OCI-LY7 (cell line): ENCODE measurements around the gene SPPL3. TPM values are rescaled to one million over a fixed set of nuclear protein-coding genes. Genes with fewer than 3 reads are reported as not detected.

Experiments
- BruUV-seq: library from RNA; stranded (reverse); fragments of 400-500 nt; replicated peaks from 2 replicates; lab custom pipeline; 2021; lab: Mats Ljungman, UMichigan
- CTCF ChIA-PET: fragments of 300-600 bp; sonication (Branson Sonifier 250); formaldehyde crosslinking; loops from one replicate; lab custom pipeline; 2022; ENCODE audit warnings: antibody characterized with exemption; ENCODE audit not compliant: unreplicated experiment; lab: Charles Lee
- POLR2A ChIA-PET: fragments of 300-600 bp; sonication (Branson Sonifier 250); formaldehyde crosslinking; loops from one replicate; lab custom pipeline; 2022; ENCODE audit warnings: antibody characterized with exemption; lab: Charles Lee
- DNase-seq: peaks from one replicate; pipeline ENCODE4 v3.0.0-alpha.2; 2015; ENCODE audit warnings: low spot score
- H2AFZ ChIP-seq: fragments of 200-600 bp; sonication (generic), shearing (Covaris generic); 2 replicates; pipeline ENCODE4 v1.6.1; 2014; ENCODE audit warnings: mild to moderate bottlenecking, antibody characterized with exemption, low read length, moderate library complexity
- H3K27ac ChIP-seq: fragments of 200-600 bp; sonication (generic); 2 replicates; pipeline ENCODE4 v1.5.1; 2014; ENCODE audit warnings: mixed run types, low read depth, mild to moderate bottlenecking, moderate library complexity, low read length, inconsistent platforms; ENCODE audit not compliant: poor library complexity, severe bottlenecking
- H3K36me3 ChIP-seq: fragments of 200-600 bp; sonication (generic); 2 replicates; pipeline ENCODE4 v1.6.1; 2014; ENCODE audit warnings: mild to moderate bottlenecking, antibody characterized with exemption, low read length, moderate library complexity, mixed read lengths; ENCODE audit not compliant: insufficient read depth
- H3K4me1 ChIP-seq: fragments of 200-600 bp; sonication (generic); 2 replicates; pipeline ENCODE4 v1.5.1; 2014; ENCODE audit warnings: mild to moderate bottlenecking, low read length; ENCODE audit not compliant: insufficient read depth, poor library complexity, severe bottlenecking
- H3K4me2 ChIP-seq: fragments of 200-600 bp; sonication (generic); 2 replicates; pipeline ENCODE4 v1.6.1; 2014; ENCODE audit warnings: mild to moderate bottlenecking, low read length
- H3K4me3 ChIP-seq: fragments of 200-600 bp; sonication (generic); 2 replicates; pipeline ENCODE4 v1.5.1; 2014; ENCODE audit warnings: mild to moderate bottlenecking, low read depth, low read length; ENCODE audit not compliant: poor library complexity, severe bottlenecking
- H3K79me2 ChIP-seq: fragments of 200-600 bp; sonication (generic); 2 replicates; pipeline ENCODE4 v1.6.1; 2016; ENCODE audit warnings: low read depth, mild to moderate bottlenecking, low read length, moderate library complexity, mixed read lengths; ENCODE audit not compliant: insufficient read depth
- H3K9me2 ChIP-seq: fragments of 200-600 bp; sonication (generic); 2 replicates; pipeline ENCODE4 v1.6.1; 2016; ENCODE audit warnings: mild to moderate bottlenecking, low read length, mixed read lengths; ENCODE audit not compliant: insufficient read depth
- H3K9me3 ChIP-seq: fragments of 200-600 bp; sonication (generic); 2 replicates; pipeline ENCODE4 v1.6.1; 2014; ENCODE audit warnings: mild to moderate bottlenecking, mixed run types, low read length, mixed read lengths
- H4K20me1 ChIP-seq: fragments of 200-600 bp; sonication (generic); 2 replicates; pipeline ENCODE4 v1.6.1; 2014; ENCODE audit warnings: mild to moderate bottlenecking, antibody characterized with exemption, low read length, moderate library complexity, mixed read lengths; ENCODE audit not compliant: insufficient read depth
- EZH2phosphoT487 ChIP-seq: fragments of 200-600 bp; sonication (generic); IDR thresholded peaks from 2 replicates; pipeline ENCODE4 v1.6.1; 2018; ENCODE audit warnings: low read depth, borderline replicate concordance, mild to moderate bottlenecking, mixed run types, antibody characterized with exemption, low read length, moderate library complexity, mixed read lengths
- intact Hi-C: fragments of 100-400 bp; cut with micrococcal nuclease; formaldehyde crosslinking; loops from one replicate; pipeline ENCODE4 v1.10.0; 2022; ENCODE audit not compliant: unreplicated experiment
- total RNA-seq, 2 experiments: library from RNA; depleted of rRNA in 1 of 2; stranded (reverse); fragments of >200 nt in 1 of 2; shearing (Covaris generic) in 1 of 2; gene quantifications; 2 replicates each; pipeline ENCODE4 v1.2.3, GENCODE V29; 2014 to 2022
- TF ChIP-seq, protein P1 (sequence below): fragments of 200-600 bp; sonication (generic); conservative IDR thresholded peaks from 2 replicates; pipeline ENCODE4 v1.5.1; 2014; ENCODE audit warnings: mild to moderate bottlenecking, antibody characterized with exemption, low read length, moderate library complexity, mixed read lengths

SPPL3 gene
- total RNA-seq, 2 experiments from 2014 or later, result 8.6 to 36.6 TPM

DNA sequence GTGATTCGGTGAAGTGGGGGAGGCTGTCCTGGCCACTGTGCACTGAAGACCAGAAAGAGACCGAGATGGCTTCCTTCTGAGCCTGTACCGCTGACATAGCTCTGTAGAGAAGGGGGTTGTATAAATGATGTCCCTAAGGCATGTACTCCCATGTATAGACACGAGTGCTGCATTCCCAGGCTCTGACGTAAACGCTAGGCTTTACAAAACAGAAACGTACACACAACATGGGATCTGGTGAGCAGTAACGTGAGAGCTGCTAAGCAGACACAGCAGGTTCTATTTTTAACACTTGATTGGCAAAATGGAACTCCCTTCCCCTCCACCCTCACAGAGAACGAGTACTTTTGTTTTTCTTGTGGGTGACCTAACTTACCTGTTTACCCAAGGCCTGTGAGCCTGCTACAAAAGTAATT lies 142.6 kb downstream of the SPPL3 start:
- Histone ChIP-seq H3K4me1 (peaks cover 42% of the 10 kb centered on the region), H4K20me1 (no peaks in the 10 kb centered on the region), H3K9me2 (no peaks in the 10 kb centered on the region), H3K79me2 (no peaks in the 10 kb centered on the region), H3K36me3 (peaks cover 31% of the 10 kb centered on the region), H3K9me3 (no peaks in the 10 kb centered on the region), H3K4me2 (no peak overlapping the region), H2AFZ (no peak overlapping the region), H3K27ac (no peak overlapping the region), H3K4me3 (no peak overlapping the region)
- intact Hi-C loops, result loop anchor here (10.0 kb wide), 1 partner anchor 143 kb away; the partner anchor contains the start of gene SPPL3
- ChIA-PET CTCF (no interaction called here), POLR2A (interaction anchor here (0.6 kb wide), 1 partner anchor 72 kb away, joined by 5 read pairs; no protein-coding TSS in a partner anchor)
- no peak for DNase-seq
- BruUV-seq, result no TSS peak
- TF ChIP-seq, protein P1, sequence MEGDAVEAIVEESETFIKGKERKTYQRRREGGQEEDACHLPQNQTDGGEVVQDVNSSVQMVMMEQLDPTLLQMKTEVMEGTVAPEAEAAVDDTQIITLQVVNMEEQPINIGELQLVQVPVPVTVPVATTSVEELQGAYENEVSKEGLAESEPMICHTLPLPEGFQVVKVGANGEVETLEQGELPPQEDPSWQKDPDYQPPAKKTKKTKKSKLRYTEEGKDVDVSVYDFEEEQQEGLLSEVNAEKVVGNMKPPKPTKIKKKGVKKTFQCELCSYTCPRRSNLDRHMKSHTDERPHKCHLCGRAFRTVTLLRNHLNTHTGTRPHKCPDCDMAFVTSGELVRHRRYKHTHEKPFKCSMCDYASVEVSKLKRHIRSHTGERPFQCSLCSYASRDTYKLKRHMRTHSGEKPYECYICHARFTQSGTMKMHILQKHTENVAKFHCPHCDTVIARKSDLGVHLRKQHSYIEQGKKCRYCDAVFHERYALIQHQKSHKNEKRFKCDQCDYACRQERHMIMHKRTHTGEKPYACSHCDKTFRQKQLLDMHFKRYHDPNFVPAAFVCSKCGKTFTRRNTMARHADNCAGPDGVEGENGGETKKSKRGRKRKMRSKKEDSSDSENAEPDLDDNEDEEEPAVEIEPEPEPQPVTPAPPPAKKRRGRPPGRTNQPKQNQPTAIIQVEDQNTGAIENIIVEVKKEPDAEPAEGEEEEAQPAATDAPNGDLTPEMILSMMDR, result no peak
- TF ChIP-seq EZH2phosphoT487, result no peak

DNA sequence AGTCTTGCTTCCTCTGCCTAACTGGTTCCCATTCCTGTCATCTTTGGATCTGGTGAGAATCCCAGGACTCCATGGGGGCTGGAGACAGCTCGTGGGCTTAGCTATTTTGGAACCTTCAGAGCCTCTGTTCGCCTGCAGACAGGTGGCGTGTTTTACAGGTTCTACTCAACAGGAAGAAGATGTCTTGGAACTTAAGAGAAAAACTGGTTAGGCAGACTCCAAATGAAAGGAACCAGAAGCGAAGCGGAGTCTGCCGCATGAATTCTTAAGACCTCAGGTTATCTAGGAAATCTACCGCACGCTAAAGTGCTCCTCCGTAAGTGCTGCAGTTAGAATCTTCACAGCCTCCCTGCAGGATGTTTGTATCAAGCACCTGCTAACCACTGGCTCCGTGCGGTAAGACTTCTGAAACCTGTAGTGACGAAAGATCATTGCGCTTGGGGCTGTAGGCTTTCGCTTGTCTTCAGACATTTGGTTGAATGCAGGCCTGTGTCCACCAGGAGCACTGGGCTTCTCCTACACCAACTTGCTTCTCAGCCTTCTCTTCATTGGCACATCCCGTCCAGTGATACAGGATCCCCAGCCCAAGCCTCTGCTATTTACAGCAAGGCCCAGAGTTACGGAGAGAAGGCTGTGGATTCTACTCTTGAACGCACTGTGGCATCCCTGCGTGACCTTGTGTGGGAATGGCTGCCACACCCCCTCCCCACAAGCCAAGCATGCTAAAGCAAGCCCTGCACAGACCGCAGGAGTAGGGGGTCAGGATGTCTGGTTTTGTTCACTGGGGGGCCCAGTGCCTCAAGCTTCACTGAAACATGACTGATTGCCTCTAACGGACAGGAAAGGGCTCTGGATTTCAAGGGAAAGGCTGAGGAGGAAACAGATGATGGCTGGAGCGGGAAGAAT lies 143.6 kb downstream of the SPPL3 start:
- H3K4me3 ChIP-seq, result no peak overlapping the region
- H3K27ac ChIP-seq, result peak overlapping the region; percentile 24
- TF ChIP-seq, protein P1, result peak; percentile 66
- no peak for TF ChIP-seq EZH2phosphoT487
- peak; percentile 34 for DNase-seq
- BruUV-seq, result no TSS peak
- H4K20me1 ChIP-seq, result no peaks in the 10 kb centered on the region
- POLR2A ChIA-PET, result interaction anchor here (0.6 kb wide), 1 partner anchor 299 kb away, joined by 8 read pairs; no protein-coding TSS in a partner anchor
- no peaks in the 10 kb centered on the region for H3K79me2 ChIP-seq
- H3K9me3 ChIP-seq, result no peaks in the 10 kb centered on the region; the same call in 1 of the 2 replicates
- H3K36me3 ChIP-seq, result peaks cover 25% of the 10 kb centered on the region; the same call in 1 of the 2 replicates
- intact Hi-C loops, result loop anchor here (10.0 kb wide), 1 partner anchor 144 kb away; the partner anchor contains the start of gene SPPL3
- no peaks in the 10 kb centered on the region for H3K9me2 ChIP-seq
- peaks cover 33% of the 10 kb centered on the region for H3K4me1 ChIP-seq
- CTCF ChIA-PET, result interaction anchor here (0.6 kb wide), 1 partner anchor 779 kb away, joined by 7 read pairs; no protein-coding TSS in a partner anchor
- H2AFZ ChIP-seq, result no peak overlapping the region
- H3K4me2 ChIP-seq, result peak overlapping the region; percentile 47
